Putamen (tissue), 1 donor: ENCODE measurements around the gene NFIA.

Experiments
- DNase-seq: peaks from one replicate; pipeline ENCODE4 v3.0.0-alpha.2; 2016; ENCODE audit warnings: low spot score

Gene NFIA

GRCh38 chr1:61130338-61131000, 48.1 kb downstream of the NFIA start:
- DNase-seq = no peak

- no peak for DNase-seq
These were observed 48.9 kb downstream of the NFIA start for GRCh38 chr1:61131248-61131647.

- no peak for DNase-seq
These were observed 49.4 kb downstream of the NFIA start for GRCh38 chr1:61131716-61132115.

GRCh38 chr1:61132176-61132638, 49.8 kb downstream of the NFIA start:
- DNase-seq = no peak

- no peak for DNase-seq
These were observed 50.4 kb downstream of the NFIA start for GRCh38 chr1:61132645-61133334.

GRCh38 chr1:61133335-61134019, 51.1 kb downstream of the NFIA start:
- DNase-seq = no peak

- no peak for DNase-seq
These were observed 52.9 kb downstream of the NFIA start for GRCh38 chr1:61135291-61135690.

GRCh38 chr1:61138305-61138704, 55.9 kb downstream of the NFIA start:
- DNase-seq = no peak

GRCh38 chr1:61138921-61139774, 56.8 kb downstream of the NFIA start:
- DNase-seq = no peak

- no peak for DNase-seq
These were observed 57.6 kb downstream of the NFIA start for GRCh38 chr1:61139775-61140549.

- no peak for DNase-seq
These were observed 58.4 kb downstream of the NFIA start for GRCh38 chr1:61140778-61141177.

- DNase-seq = no peak
These were observed 59.1 kb downstream of the NFIA start for GRCh38 chr1:61141288-61142042.

- DNase-seq = no peak
These were observed 59.7 kb downstream of the NFIA start for GRCh38 chr1:61142043-61142440.

GRCh38 chr1:61142726-61143500, 60.6 kb downstream of the NFIA start:
- no peak for DNase-seq

GRCh38 chr1:61143821-61144424, 61.6 kb downstream of the NFIA start:
- DNase-seq = no peak

- DNase-seq = no peak
These were observed 66.9 kb downstream of the NFIA start for GRCh38 chr1:61149010-61149860.

- no peak for DNase-seq
These were observed 69.2 kb downstream of the NFIA start for GRCh38 chr1:61151565-61151964.

- no peak for DNase-seq
These were observed 69.7 kb downstream of the NFIA start for GRCh38 chr1:61152066-61152465.
